ENCODE data around the gene ESM1.

The ESM1 gene

GRCh38 chr5:54942064-54942778 lies 43.2 kb downstream of the ESM1 start:
- no peak for DNase-seq (ENCODE audit: low read depth)
- H3K4me3 ChIP-seq (ENCODE audit: low read depth, low read length), result no peak overlapping the region
- TF ChIP-seq CTCF (IDR thresholded peaks at IDR 0.05; ENCODE audit: low read depth, low read length, missing control alignments), result no peak

DNA sequence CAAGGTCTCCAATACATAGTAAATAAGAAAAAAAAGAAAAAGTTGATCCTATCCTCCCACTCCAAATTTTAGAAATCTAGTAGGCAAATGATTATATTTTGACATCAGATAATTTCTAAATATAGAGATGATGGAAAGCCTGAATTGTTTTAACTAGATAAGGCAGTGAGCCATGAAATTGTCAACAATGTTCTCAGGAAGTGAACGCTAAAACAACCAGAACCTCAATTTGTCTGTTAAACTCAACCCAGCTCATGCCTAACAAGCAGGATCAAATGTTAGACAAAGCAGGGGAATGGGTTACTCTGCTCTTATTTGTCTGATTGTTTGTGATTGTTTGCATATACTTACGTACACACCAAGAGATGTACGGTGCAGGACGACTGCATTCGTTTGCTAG lies 49.2 kb downstream of the ESM1 start:
- H3K4me3 ChIP-seq (ENCODE audit: low read depth, low read length), result no peak overlapping the region
- no peak for DNase-seq (ENCODE audit: low read depth)
- TF ChIP-seq CTCF (IDR thresholded peaks at IDR 0.05; ENCODE audit: low read depth, low read length, missing control alignments), result no peak

DNA sequence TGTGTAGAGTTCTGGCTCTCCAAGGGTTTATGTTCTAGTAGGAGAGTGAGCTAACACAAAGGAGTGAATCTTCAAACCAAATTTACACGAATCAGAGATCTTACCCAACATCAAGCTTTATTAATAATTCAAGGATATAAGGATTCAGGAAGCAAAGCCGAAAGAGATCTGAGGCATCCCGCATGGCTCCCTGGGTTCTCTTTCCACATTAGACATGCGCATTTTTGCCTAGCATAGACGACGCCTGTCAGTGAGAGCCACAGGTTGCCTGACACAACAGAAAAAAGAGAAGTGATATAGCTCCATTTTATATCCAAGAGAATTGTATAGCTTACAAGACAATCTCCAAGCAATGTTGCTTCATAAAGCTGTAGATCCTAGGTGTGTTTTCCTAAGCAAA lies 52.6 kb downstream of the ESM1 start:
- H3K4me3 ChIP-seq (ENCODE audit: low read depth, low read length), result no peak overlapping the region
- no peak for DNase-seq (ENCODE audit: low read depth)
- no peak for TF ChIP-seq CTCF (IDR thresholded peaks at IDR 0.05; ENCODE audit: low read depth, low read length, missing control alignments)

DNA sequence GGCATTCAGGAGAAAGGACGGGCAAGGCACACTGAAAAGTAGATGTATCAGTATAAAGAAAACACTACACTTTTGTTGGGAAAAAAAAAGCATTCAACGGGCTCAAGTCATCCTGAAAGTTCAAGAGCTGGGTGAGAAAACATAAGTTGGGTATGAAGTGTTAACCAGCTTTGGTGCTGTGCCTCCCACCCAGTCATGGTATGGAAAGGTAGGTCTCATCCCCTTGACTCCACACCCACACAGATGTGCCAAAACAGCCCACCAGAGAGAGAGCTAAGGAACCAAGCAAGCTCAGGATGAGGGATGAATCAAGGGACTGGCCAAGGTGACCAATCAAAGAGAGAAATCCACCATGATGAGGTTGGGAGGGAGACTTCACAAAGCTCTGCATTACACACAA lies 54.7 kb downstream of the ESM1 start:
- no peak for TF ChIP-seq CTCF (IDR thresholded peaks at IDR 0.05; ENCODE audit: low read depth, low read length, missing control alignments)
- no peak overlapping the region for H3K4me3 ChIP-seq (ENCODE audit: low read depth, low read length)
- no peak for DNase-seq (ENCODE audit: low read depth)
